Measurements from ENCODE around the gene RDH16. TPM values are rescaled to one million over a fixed set of nuclear protein-coding genes. Genes with fewer than 3 reads are reported as not detected.

RDH16 gene
- total and polyA plus RNA-seq, 2 donors (not counting 1 experiment from before 2014, with no cell fraction given) = 1.1 to 1.5 TPM

GRCh38 chr12:56980941-56981530 lies 23.6 kb upstream of the RDH16 start:
- H3K4me1 ChIP-seq (ENCODE audit: control insufficient read depth in 2 of 2, insufficient read depth in 2 of 2, low read length in 2 of 2) = no peaks in the 10 kb centered on the region
- H3K4me2 ChIP-seq (replicated peaks; ENCODE audit: low read depth, low read length, poor library complexity, severe bottlenecking) = no peak overlapping the region
- DNase-seq (no peak), ATAC-seq (ENCODE audit: low read depth) (no peak)
- no peaks in the 10 kb centered on the region for H3K79me2 ChIP-seq (ENCODE audit: control insufficient read depth, insufficient read depth, low read length)
- Mint-ChIP-seq H3K27ac (no peak overlapping the region), H3K9me3 (ENCODE audit: insufficient read depth) (no peaks in the 10 kb centered on the region), H3K27me3 (no peaks in the 10 kb centered on the region), H3K4me1 (no peaks in the 10 kb centered on the region), H3K4me3 (no peak overlapping the region)
- 100% methylated on average over 4 of the region's 4 CpGs for WGBS (ENCODE audit: insufficient coverage)
- H3K36me3 ChIP-seq (replicated peaks in 1 of 2; ENCODE audit: control extremely low read depth in 1 of 2, control insufficient read depth in 1 of 2, extremely low read depth in 1 of 2, insufficient read depth in 2 of 2, low read length in 1 of 2) = no peaks in the 10 kb centered on the region
- POLR2A ChIA-PET = no interaction called here
- H3K9me3 ChIP-seq (ENCODE audit: control extremely low read depth in 1 of 3, control insufficient read depth in 2 of 3, insufficient read depth in 1 of 3, low read length in 2 of 3) = no peaks in the 10 kb centered on the region
- H3K4me3 ChIP-seq (ENCODE audit: control extremely low read depth in 1 of 5, extremely low read depth in 1 of 5, insufficient read depth in 1 of 5, low read depth in 2 of 5, low read length in 4 of 5) = no peak overlapping the region
- no peaks in the 10 kb centered on the region for H3K27me3 ChIP-seq (replicated peaks in 1 of 4; ENCODE audit: control extremely low read depth in 1 of 4, control insufficient read depth in 3 of 4, insufficient read depth in 4 of 4, low read length in 3 of 4)
- H3K27ac ChIP-seq (ENCODE audit: low read length in 2 of 2) = no peak overlapping the region
- CTCF ChIA-PET = interaction anchor here (1.3 kb wide), 1 partner anchor 223 kb away, joined by 3 read pairs; no protein-coding TSS in a partner anchor
- no peaks in the 10 kb centered on the region for H4K20me1 ChIP-seq (ENCODE audit: control insufficient read depth, insufficient read depth, low read length, poor library complexity, severe bottlenecking)
- no peak overlapping the region for H2AFZ ChIP-seq (ENCODE audit: insufficient read depth, low read depth, low read length, poor library complexity, severe bottlenecking)
- no peak overlapping the region for H3K9ac ChIP-seq (ENCODE audit: low read length)
- TF ChIP-seq CTCF (IDR thresholded peaks at IDR 0.05) = no peak
- TF ChIP-seq EZH2 (IDR thresholded peaks at IDR 0.05; ENCODE audit: borderline replicate concordance, insufficient read depth, low read depth, low read length, poor library complexity, severe bottlenecking) = no peak
- intact Hi-C loops (cut with micrococcal nuclease) = no loop called here

- Mint-ChIP-seq H3K27me3 (no peaks in the 10 kb centered on the region), H3K9me3 (ENCODE audit: insufficient read depth) (no peaks in the 10 kb centered on the region), H3K4me1 (no peaks in the 10 kb centered on the region), H3K4me3 (no peak overlapping the region), H3K27ac (no peak overlapping the region)
- ChIA-PET POLR2A (no interaction called here), CTCF (no interaction called here)
- TF ChIP-seq EZH2 (IDR thresholded peaks at IDR 0.05; ENCODE audit: borderline replicate concordance, insufficient read depth, low read depth, low read length, poor library complexity, severe bottlenecking) = no peak
- TF ChIP-seq CTCF (IDR thresholded peaks at IDR 0.05) = no peak
- H3K79me2 ChIP-seq (ENCODE audit: control insufficient read depth, insufficient read depth, low read length) = no peaks in the 10 kb centered on the region
- H3K4me2 ChIP-seq (replicated peaks; ENCODE audit: low read depth, low read length, poor library complexity, severe bottlenecking) = no peak overlapping the region
- H3K36me3 ChIP-seq (replicated peaks in 1 of 2; ENCODE audit: control extremely low read depth in 1 of 2, control insufficient read depth in 1 of 2, extremely low read depth in 1 of 2, insufficient read depth in 2 of 2, low read length in 1 of 2) = no peaks in the 10 kb centered on the region
- H3K27me3 ChIP-seq (replicated peaks in 1 of 4; ENCODE audit: control extremely low read depth in 1 of 4, control insufficient read depth in 3 of 4, insufficient read depth in 4 of 4, low read length in 3 of 4) = no peaks in the 10 kb centered on the region
- no peak overlapping the region for H2AFZ ChIP-seq (ENCODE audit: insufficient read depth, low read depth, low read length, poor library complexity, severe bottlenecking)
- H4K20me1 ChIP-seq (ENCODE audit: control insufficient read depth, insufficient read depth, low read length, poor library complexity, severe bottlenecking) = no peaks in the 10 kb centered on the region
- 96% methylated on average over 6 of the region's 6 CpGs for WGBS (ENCODE audit: insufficient coverage)
- no peak overlapping the region for H3K27ac ChIP-seq (ENCODE audit: low read length in 2 of 2)
- H3K9ac ChIP-seq (ENCODE audit: low read length) = no peak overlapping the region
- ATAC-seq (ENCODE audit: low read depth) (no peak), DNase-seq (no peak)
- H3K9me3 ChIP-seq (ENCODE audit: control extremely low read depth in 1 of 3, control insufficient read depth in 2 of 3, insufficient read depth in 1 of 3, low read length in 2 of 3) = no peaks in the 10 kb centered on the region
- intact Hi-C loops (cut with micrococcal nuclease) = no loop called here
- no peak overlapping the region for H3K4me3 ChIP-seq (ENCODE audit: control extremely low read depth in 1 of 5, extremely low read depth in 1 of 5, insufficient read depth in 1 of 5, low read depth in 2 of 5, low read length in 4 of 5)
- H3K4me1 ChIP-seq (ENCODE audit: control insufficient read depth in 2 of 2, insufficient read depth in 2 of 2, low read length in 2 of 2) = no peaks in the 10 kb centered on the region
Observed at GRCh38 chr12:56980268-56980667, 22.9 kb upstream of the RDH16 start.

Measured in B cell (primary cell).